ENCODE results near the gene RPL41. TPM values are rescaled to one million over a fixed set of nuclear protein-coding genes. Genes with fewer than 3 reads are reported as not detected.
A peak's percentile ranks its signal among the peaks of the same experiment; 100 is the strongest.

The RPL41 gene
- total and polyA plus RNA-seq, 9 of the 15 experiments (the other 6 are each of a cell fraction or from before 2014, with no cell fraction given), result 3,403 to 11,276 (median 5,604) TPM

- in situ Hi-C loops (cut with MboI) (no loop called here), intact Hi-C loops (cut with micrococcal nuclease) (loop anchor here (5.0 kb wide), 1 partner anchor 38 kb away; the partner anchor contains the start of genes RPL41 and ZC3H10)
- BruUV-seq (replicated peaks), result no TSS peak
- H3K27ac ChIP-seq (ENCODE audit: extremely low read depth, low read depth, low read length), result peak overlapping the region; percentile 74
- TF ChIP-seq ARID2 (IDR thresholded peaks at IDR 0.05), result no peak
- TF ChIP-seq ZSCAN29 (IDR thresholded peaks at IDR 0.05), result peak; percentile 53; the same call in 1 of the 2 replicates
- peaks cover 50% of the 10 kb centered on the region for H3K79me2 ChIP-seq (ENCODE audit: control insufficient read depth, insufficient read depth, low read length)
- ATAC-seq (no peak), DNase-seq (ENCODE audit: extremely low read depth in 1 of 4, low spot score in 3 of 4) (no peak), FAIRE-seq (no peak)
- peaks cover 28% of the 10 kb centered on the region for H3K36me3 ChIP-seq (ENCODE audit: control insufficient read depth, insufficient read depth, low read length)
- ChIA-PET CTCF (ENCODE audit: low intra/inter-chr PET ratio) (no interaction called here), POLR2A (interaction anchor here (0.7 to 3.2 kb wide), 10 partner anchors 8 to 37 kb away, joined by 3 to 16 read pairs (median 4); partner anchors contain the start of genes SMARCC2 and ZC3H10)
- H2AFZ ChIP-seq (ENCODE audit: low read depth, low read length), result no peak overlapping the region
- H4K20me1 ChIP-seq (replicated peaks; ENCODE audit: control insufficient read depth, insufficient read depth, low read length), result peaks cover 9% of the 10 kb centered on the region; the same call in 1 of the 2 replicates
- H3K9ac ChIP-seq (ENCODE audit: insufficient read depth in 1 of 2, low read depth in 2 of 2, low read length in 2 of 2), result peak overlapping the region; percentile 53 to 55; a peak in 2 of 4 replicates
- no peak overlapping the region for H3K4me3 ChIP-seq
- no peaks in the 10 kb centered on the region for H3K9me3 ChIP-seq (replicated peaks; ENCODE audit: control insufficient read depth, insufficient read depth, low read depth, low read length)
- H3K9me1 ChIP-seq (ENCODE audit: control insufficient read depth, insufficient read depth, low read length), result peaks cover 2% of the 10 kb centered on the region
- WGBS (ENCODE audit: insufficient coverage, low coverage, missing lambda C conversion rate), result 74% methylated on average over 5 of the region's 5 CpGs
- H3K4me2 ChIP-seq (ENCODE audit: insufficient read depth, low read length), result peak overlapping the region; percentile 91
- H3K27me3 ChIP-seq (ENCODE audit: control insufficient read depth in 2 of 2, insufficient read depth in 2 of 2, low read length in 2 of 2), result no peaks in the 10 kb centered on the region
- H3K4me1 ChIP-seq (replicated peaks in 1 of 2; ENCODE audit: control insufficient read depth in 2 of 2, insufficient read depth in 2 of 2, low read length in 2 of 2), result peaks cover 44 to 45% of the 10 kb centered on the region in 2 experiments; a peak in 4 of 5 replicates
These were observed 38.4 kb downstream of the RPL41 start for GRCh38 chr12:56154818-56155217.

DNA sequence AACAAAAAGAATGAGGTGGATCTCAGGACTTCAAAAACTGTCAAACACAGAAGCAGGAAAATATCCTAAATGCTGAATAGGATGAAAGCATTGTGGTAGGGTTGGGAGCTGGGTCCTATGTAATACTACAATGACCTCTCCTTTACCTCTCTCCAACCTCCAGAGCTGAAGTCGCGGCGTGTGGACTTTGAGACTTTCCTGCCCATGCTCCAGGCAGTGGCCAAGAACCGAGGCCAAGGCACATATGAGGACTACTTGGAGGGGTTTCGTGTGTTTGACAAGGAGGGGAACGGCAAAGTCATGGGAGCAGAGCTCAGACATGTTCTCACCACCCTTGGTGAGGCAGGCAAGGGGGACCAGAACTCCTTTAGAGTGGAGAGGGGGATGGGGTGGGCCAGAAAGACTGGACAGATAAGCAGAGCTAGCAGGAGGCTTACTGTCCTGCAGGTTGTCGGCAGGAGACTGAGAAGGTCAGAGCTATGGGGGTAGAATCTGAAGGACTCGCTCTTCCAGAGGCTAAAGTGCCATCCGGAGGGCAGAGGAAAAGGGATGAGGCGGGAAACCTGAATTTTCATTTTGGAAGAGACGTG is 38.9 kb downstream of the RPL41 start:
- peak overlapping the region; percentile 55 to 86; a peak in 3 of 4 replicates for H3K9ac ChIP-seq (ENCODE audit: insufficient read depth in 1 of 2, low read depth in 2 of 2, low read length in 2 of 2)
- H3K27me3 ChIP-seq (ENCODE audit: control insufficient read depth in 2 of 2, insufficient read depth in 2 of 2, low read length in 2 of 2), result no peaks in the 10 kb centered on the region
- H4K20me1 ChIP-seq (replicated peaks; ENCODE audit: control insufficient read depth, insufficient read depth, low read length), result peaks cover 14% of the 10 kb centered on the region; the same call in 1 of the 2 replicates
- H3K4me2 ChIP-seq (ENCODE audit: insufficient read depth, low read length), result peak overlapping the region; percentile 54
- peak overlapping the region; percentile 18; the same call in 1 of the 2 replicates for H2AFZ ChIP-seq (ENCODE audit: low read depth, low read length)
- FAIRE-seq (peak; percentile 52), DNase-seq (ENCODE audit: extremely low read depth in 1 of 4, low spot score in 3 of 4) (peak in 2 of 4 experiments; percentile 68 to 80), ATAC-seq (peak; percentile 6; the same call in 1 of the 3 replicates)
- in situ Hi-C loops (cut with MboI) (no loop called here), intact Hi-C loops (cut with micrococcal nuclease) (loop anchor here (5.0 kb wide), 1 partner anchor 38 kb away; the partner anchor contains the start of genes RPL41 and ZC3H10)
- H3K9me3 ChIP-seq (replicated peaks; ENCODE audit: control insufficient read depth, insufficient read depth, low read depth, low read length), result no peaks in the 10 kb centered on the region
- H3K4me1 ChIP-seq (replicated peaks in 1 of 2; ENCODE audit: control insufficient read depth in 2 of 2, insufficient read depth in 2 of 2, low read length in 2 of 2), result peaks cover 48 to 49% of the 10 kb centered on the region in 2 experiments; a peak in 4 of 5 replicates
- ChIA-PET POLR2A (interaction anchor here (0.6 to 3.2 kb wide), 7 partner anchors 7 to 163 kb away, joined by 3 to 16 read pairs (median 7); partner anchors contain the start of genes ESYT1 and ZC3H10), CTCF (ENCODE audit: low intra/inter-chr PET ratio) (no interaction called here)
- BruUV-seq (replicated peaks), result no TSS peak
- H3K79me2 ChIP-seq (ENCODE audit: control insufficient read depth, insufficient read depth, low read length), result peaks cover 55% of the 10 kb centered on the region
- 40% methylated on average over 11 of the region's 11 CpGs for WGBS (ENCODE audit: insufficient coverage, low coverage, missing lambda C conversion rate)
- H3K9me1 ChIP-seq (ENCODE audit: control insufficient read depth, insufficient read depth, low read length), result peaks cover 3% of the 10 kb centered on the region
- no peak overlapping the region for H3K4me3 ChIP-seq
- H3K27ac ChIP-seq (ENCODE audit: extremely low read depth, low read depth, low read length), result peak overlapping the region; percentile 74
- H3K36me3 ChIP-seq (ENCODE audit: control insufficient read depth, insufficient read depth, low read length), result peaks cover 28% of the 10 kb centered on the region
- TF ChIP-seq NRF1 (conservative IDR thresholded peaks at IDR 0.05 in 1 of 2, IDR thresholded peaks at IDR 0.05 in 1 of 2) (0 out of 4 replicates have a peak, but pooled peaks of 1 of the 2 experiments have one; percentile 19), NELFE (IDR thresholded peaks at IDR 0.05; ENCODE audit: insufficient read depth, insufficient read length) (no peak), DPF2 (IDR thresholded peaks at IDR 0.05) (peak; percentile 51; the same call in 1 of the 2 replicates), ARID1B (IDR thresholded peaks at IDR 0.05) (peak; percentile 54; the same call in 1 of the 2 replicates), UBTF (IDR thresholded peaks at IDR 0.05; ENCODE audit: borderline replicate concordance in 1 of 2, low read depth in 2 of 2, low read length in 2 of 2) (no peak), CHD4 (IDR thresholded peaks at IDR 0.05; ENCODE audit: insufficient read depth, insufficient replicate concordance, low read depth, low read length, poor library complexity, severe bottlenecking) (no peak), SMARCA4 (IDR thresholded peaks at IDR 0.05) (0 out of 2 replicates have a peak, but pooled peaks have one; percentile 26), STAT5A (IDR thresholded peaks at IDR 0.05; ENCODE audit: borderline replicate concordance, low read length) (no peak), CBFA2T3 (IDR thresholded peaks at IDR 0.05) (peak; percentile 59), SMAD4 (CRISPR knock-in tag; conservative IDR thresholded peaks at IDR 0.05) (0 out of 2 replicates have a peak, but pooled peaks have one; percentile 18), ZBTB7A (IDR thresholded peaks at IDR 0.05; ENCODE audit: borderline replicate concordance, control insufficient read depth, low read depth, low read length) (peak; percentile 70; the same call in 1 of the 2 replicates)

All from K562 (cell line).